HT-29 (cell line): Measurements from ENCODE around the gene PSMG2. TPM values are rescaled to one million over a fixed set of nuclear protein-coding genes. Genes with fewer than 3 reads are reported as not detected.
"Not testable (repeated sequence)": the region's sequence is repeated elsewhere in the genome, so short reads cannot be mapped to it uniquely, and the experiment has no call there.

Experiments used
- DNase-seq: peaks from one replicate; pipeline ENCODE4 v3.0.0-alpha.2; 2015; ENCODE audit warnings: low spot score
- small RNA-seq: library from RNA; depleted of rRNA; stranded (forward); fragments of <200 nt; gene quantifications from one replicate; pipeline ENCODE3, GENCODE V24; 2014
- total RNA-seq: library from RNA; depleted of rRNA; stranded (reverse); fragments of >200 nt; shearing (Covaris generic); gene quantifications from 2 replicates; pipeline ENCODE4 v1.2.3, GENCODE V29; 2014; rRNA removed

PSMG2 gene
- total RNA-seq, 1 experiment from 2014 or later: 55.7 TPM

GRCh38 chr18:12758566-12758965 lies 55.7 kb downstream of the PSMG2 start:
- not testable (repeated sequence) for DNase-seq

GRCh38 chr18:12765126-12765525 lies 62.3 kb downstream of the PSMG2 start:
- DNase-seq: no peak

GRCh38 chr18:12765586-12765985 lies 62.7 kb downstream of the PSMG2 start:
- no peak for DNase-seq

GRCh38 chr18:12766986-12767433 lies 64.2 kb downstream of the PSMG2 start:
- DNase-seq: peak; percentile 40

- DNase-seq: no peak
Measured at GRCh38 chr18:12767580-12768155, 64.8 kb downstream of the PSMG2 start.

- no peak for DNase-seq
Measured at GRCh38 chr18:12768625-12769024, 65.8 kb downstream of the PSMG2 start.

GRCh38 chr18:12769136-12769535 lies 66.3 kb downstream of the PSMG2 start:
- no peak for DNase-seq

GRCh38 chr18:12769644-12770440 lies 67.0 kb downstream of the PSMG2 start:
- no peak for DNase-seq

- DNase-seq: no peak
Measured at GRCh38 chr18:12770469-12771219, 67.8 kb downstream of the PSMG2 start.

GRCh38 chr18:12772111-12772510 lies 69.3 kb downstream of the PSMG2 start:
- DNase-seq: no peak

- DNase-seq: no peak
Measured at GRCh38 chr18:12773369-12773768, 70.5 kb downstream of the PSMG2 start.

GRCh38 chr18:12774982-12775381 lies 72.1 kb downstream of the PSMG2 start:
- DNase-seq: no peak

Small RNA genes within 50 kb of the gene (small RNA-seq; reads per million reads assigned to genes)
- gene RF00019: not detected

Other genes with a start within 250 kb of the PSMG2 start
- gene SPIRE1, start 44.9 kb upstream of the PSMG2 start, total RNA-seq: 2.5 and 3.2 TPM in 2 replicates
- gene CEP76, start 319 bp upstream of the PSMG2 start, total RNA-seq: 31.3 and 40.4 TPM in 2 replicates
- 22.1 and 27.7 TPM in 2 replicates for gene PTPN2, start 181.2 kb downstream of the PSMG2 start, total RNA-seq
- 62.5 and 79.2 TPM in 2 replicates for gene SEH1L, start 245.0 kb downstream of the PSMG2 start, total RNA-seq